Parathyroid adenoma (tissue), 2 donors: Measurements from ENCODE around the gene PDZD8.

Experiments used
- H2AFZ ChIP-seq: fragments of 300-600 bp; sonication (generic); one replicate; pipeline ENCODE4 v1.7.0; 2017; ENCODE audit warnings: antibody characterized with exemption, mild to moderate bottlenecking
- H3K27ac ChIP-seq: fragments of 300-600 bp; sonication (generic); one replicate; pipeline ENCODE4 v1.7.0; 2017
- H3K27me3 ChIP-seq: fragments of 300-600 bp; sonication (generic); one replicate; pipeline ENCODE4 v1.7.0; 2017; ENCODE audit warnings: low read length; ENCODE audit not compliant: control insufficient read depth, insufficient read depth
- H3K36me3 ChIP-seq: fragments of 300-600 bp; sonication (generic); one replicate; pipeline ENCODE4 v1.7.0; 2017; ENCODE audit warnings: low read length; ENCODE audit not compliant: control insufficient read depth, insufficient read depth
- H3K4me1 ChIP-seq: fragments of 300-600 bp; sonication (generic); one replicate; pipeline ENCODE4 v1.7.0; 2017; ENCODE audit warnings: control low read depth
- H3K4me2 ChIP-seq: fragments of 300-600 bp; sonication (generic); one replicate; pipeline ENCODE4 v1.7.0; 2017; ENCODE audit warnings: low read length
- H3K4me3 ChIP-seq: fragments of 300-600 bp; sonication (generic); one replicate; pipeline ENCODE4 v1.7.0; 2017; ENCODE audit warnings: low read depth, low read length
- H3K79me2 ChIP-seq: fragments of 300-600 bp; sonication (generic); one replicate; pipeline ENCODE4 v1.7.0; 2017; ENCODE audit warnings: control low read depth
- H3K9ac ChIP-seq: fragments of 300-600 bp; sonication (generic); one replicate; pipeline ENCODE4 v1.7.0; 2017; ENCODE audit warnings: mild to moderate bottlenecking
- H3K9me3 ChIP-seq: fragments of 300-600 bp; sonication (generic); one replicate; pipeline ENCODE4 v1.7.0; 2017; ENCODE audit warnings: low read length; ENCODE audit not compliant: control insufficient read depth
- TF ChIP-seq, protein P1 (sequence below): fragments of 300-600 bp; sonication (generic); IDR thresholded peaks from one replicate; pipeline ENCODE4 v1.7.0; 2017; ENCODE audit warnings: antibody characterized with exemption, mild to moderate bottlenecking
- donor health status: primary hyperparathyroidism.

Gene PDZD8

DNA sequence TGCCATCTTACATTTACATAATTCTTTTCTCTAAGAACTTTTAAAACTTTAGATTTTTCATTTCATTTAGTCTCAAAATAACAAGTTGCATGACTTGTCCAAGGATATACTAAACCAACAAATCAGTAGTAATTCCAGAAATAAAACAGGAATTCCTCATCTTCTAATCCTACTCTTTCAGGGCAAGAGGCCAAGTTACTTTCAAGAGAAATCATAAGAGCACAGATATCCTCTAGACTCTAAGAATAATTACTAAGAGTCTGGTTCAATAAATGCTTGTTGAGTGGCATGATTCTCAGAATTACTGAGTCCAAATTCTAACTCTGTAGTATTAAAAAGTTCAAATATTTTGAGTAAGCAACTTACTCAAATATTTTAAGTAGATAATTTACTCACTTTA is 12.9 kb downstream of the PDZD8 start:
- Histone ChIP-seq H3K27me3 (no peaks in the 10 kb centered on the region), H3K79me2 (peaks cover 35% of the 10 kb centered on the region), H3K4me3 (no peak overlapping the region), H3K4me2 (no peak overlapping the region), H3K9me3 (no peaks in the 10 kb centered on the region), H3K4me1 (peaks cover 9% of the 10 kb centered on the region), H2AFZ (no peak overlapping the region), H3K27ac (no peak overlapping the region), H3K36me3 (no peaks in the 10 kb centered on the region), H3K9ac (no peak overlapping the region)
- TF ChIP-seq, protein P1, sequence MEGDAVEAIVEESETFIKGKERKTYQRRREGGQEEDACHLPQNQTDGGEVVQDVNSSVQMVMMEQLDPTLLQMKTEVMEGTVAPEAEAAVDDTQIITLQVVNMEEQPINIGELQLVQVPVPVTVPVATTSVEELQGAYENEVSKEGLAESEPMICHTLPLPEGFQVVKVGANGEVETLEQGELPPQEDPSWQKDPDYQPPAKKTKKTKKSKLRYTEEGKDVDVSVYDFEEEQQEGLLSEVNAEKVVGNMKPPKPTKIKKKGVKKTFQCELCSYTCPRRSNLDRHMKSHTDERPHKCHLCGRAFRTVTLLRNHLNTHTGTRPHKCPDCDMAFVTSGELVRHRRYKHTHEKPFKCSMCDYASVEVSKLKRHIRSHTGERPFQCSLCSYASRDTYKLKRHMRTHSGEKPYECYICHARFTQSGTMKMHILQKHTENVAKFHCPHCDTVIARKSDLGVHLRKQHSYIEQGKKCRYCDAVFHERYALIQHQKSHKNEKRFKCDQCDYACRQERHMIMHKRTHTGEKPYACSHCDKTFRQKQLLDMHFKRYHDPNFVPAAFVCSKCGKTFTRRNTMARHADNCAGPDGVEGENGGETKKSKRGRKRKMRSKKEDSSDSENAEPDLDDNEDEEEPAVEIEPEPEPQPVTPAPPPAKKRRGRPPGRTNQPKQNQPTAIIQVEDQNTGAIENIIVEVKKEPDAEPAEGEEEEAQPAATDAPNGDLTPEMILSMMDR = no peak

- Histone ChIP-seq H3K27ac (no peak overlapping the region), H3K36me3 (no peaks in the 10 kb centered on the region), H3K4me1 (peaks cover 9% of the 10 kb centered on the region), H3K4me3 (no peak overlapping the region), H3K79me2 (peaks cover 36% of the 10 kb centered on the region), H3K4me2 (no peak overlapping the region), H3K9me3 (no peaks in the 10 kb centered on the region), H3K9ac (no peak overlapping the region), H3K27me3 (no peaks in the 10 kb centered on the region), H2AFZ (no peak overlapping the region)
- TF ChIP-seq, protein P1 = no peak
Observed at GRCh38 chr10:117360994-117361667, 14.1 kb downstream of the PDZD8 start.

DNA sequence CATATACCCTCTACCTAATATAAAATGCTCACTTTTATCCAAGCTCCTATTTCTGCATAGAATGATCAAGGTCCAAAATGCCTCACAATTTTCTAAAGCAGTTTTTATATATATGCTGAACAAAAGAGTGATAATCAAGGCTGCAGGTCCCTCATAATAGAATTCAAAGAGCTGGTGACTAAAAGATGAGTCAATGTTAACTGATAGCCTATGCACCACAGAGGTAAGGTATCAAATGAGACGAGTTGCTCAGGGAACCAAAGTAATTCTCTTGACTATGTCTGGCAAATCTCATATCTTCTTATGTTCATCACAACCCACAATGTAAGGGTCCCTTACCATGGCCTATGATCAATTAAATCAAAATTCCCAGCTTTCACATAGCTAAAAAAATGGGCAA is 15.2 kb downstream of the PDZD8 start:
- Histone ChIP-seq H3K27me3 (no peaks in the 10 kb centered on the region), H3K4me3 (no peak overlapping the region), H3K36me3 (no peaks in the 10 kb centered on the region), H3K4me1 (peaks cover 12% of the 10 kb centered on the region), H3K79me2 (peaks cover 36% of the 10 kb centered on the region), H3K27ac (no peak overlapping the region), H3K9me3 (no peaks in the 10 kb centered on the region), H3K4me2 (no peak overlapping the region), H2AFZ (no peak overlapping the region), H3K9ac (no peak overlapping the region)
- TF ChIP-seq, protein P1 = no peak

DNA sequence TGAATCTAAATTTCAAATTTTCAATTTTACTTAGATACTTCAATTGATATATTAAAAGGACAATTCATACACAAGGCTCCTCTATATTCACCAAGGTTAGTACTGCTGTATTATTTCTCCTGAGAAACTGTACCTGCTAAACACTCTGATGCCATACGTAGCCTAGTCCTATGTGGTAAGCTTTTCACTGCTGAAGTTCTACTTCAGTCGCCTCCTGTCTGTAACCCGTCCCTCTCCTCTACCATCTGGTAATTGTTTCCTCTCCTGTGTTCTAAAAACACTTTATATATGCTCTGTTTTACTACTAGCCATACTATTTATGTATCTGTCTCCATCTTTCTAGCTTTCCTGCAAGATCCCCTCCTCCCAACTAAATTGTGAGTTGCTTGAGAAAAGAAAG is 20.2 kb downstream of the PDZD8 start:
- Histone ChIP-seq H3K27me3 (no peaks in the 10 kb centered on the region), H3K4me1 (peaks cover 4% of the 10 kb centered on the region), H3K9ac (no peak overlapping the region), H2AFZ (no peak overlapping the region), H3K4me3 (no peak overlapping the region), H3K4me2 (no peak overlapping the region), H3K27ac (no peak overlapping the region), H3K79me2 (peaks cover 43% of the 10 kb centered on the region), H3K9me3 (no peaks in the 10 kb centered on the region), H3K36me3 (no peaks in the 10 kb centered on the region)
- TF ChIP-seq, protein P1 = no peak

- no peak overlapping the region for H3K9ac ChIP-seq
Observed at GRCh38 chr10:117353684-117354083, 21.6 kb downstream of the PDZD8 start.

More at GRCh38 chr10:117353684-117354083, 21.6 kb downstream of the PDZD8 start:
- TF ChIP-seq, protein P1 = no peak
- Histone ChIP-seq H3K9me3 (no peaks in the 10 kb centered on the region), H2AFZ (no peak overlapping the region), H3K4me3 (no peak overlapping the region), H3K79me2 (peaks cover 43% of the 10 kb centered on the region), H3K36me3 (no peaks in the 10 kb centered on the region), H3K4me1 (peaks cover 8% of the 10 kb centered on the region), H3K27ac (no peak overlapping the region), H3K4me2 (no peak overlapping the region), H3K27me3 (no peaks in the 10 kb centered on the region)
